HUES64 (cell line): Measurements from ENCODE around the gene MINDY4.
"Not testable (repeated sequence)": the region's sequence is repeated elsewhere in the genome, so short reads cannot be mapped to it uniquely, and the experiment has no call there.

Source experiments
- H3K27ac ChIP-seq: 2 replicates; pipeline ENCODE4 v1.7.0; 2013; ENCODE audit warnings: low read depth, low read length, inconsistent platforms
- H3K27me3 ChIP-seq: 2 replicates; pipeline ENCODE4 v1.6.1; 2013; ENCODE audit warnings: mild to moderate bottlenecking, low read length; ENCODE audit not compliant: insufficient read depth
- H3K36me3 ChIP-seq: 2 replicates; pipeline ENCODE4 v1.6.1; 2013; ENCODE audit warnings: mild to moderate bottlenecking, low read length; ENCODE audit not compliant: insufficient read depth
- H3K4me1 ChIP-seq: 2 replicates; pipeline ENCODE4 v1.6.1; 2013; ENCODE audit warnings: mild to moderate bottlenecking, low read length, moderate library complexity; ENCODE audit not compliant: insufficient read depth
- H3K4me3 ChIP-seq: 2 replicates; pipeline ENCODE4 v1.5.1; 2013; ENCODE audit warnings: mild to moderate bottlenecking, low read length, moderate library complexity
- H3K9ac ChIP-seq: 2 replicates; pipeline ENCODE4 v1.6.1; 2013; ENCODE audit warnings: mild to moderate bottlenecking, low read depth, low read length
- H3K9me3 ChIP-seq: 2 replicates; pipeline ENCODE4 v1.6.1; 2013; ENCODE audit warnings: low read depth, low read length; ENCODE audit not compliant: insufficient read depth
- WGBS: fragments of 150-250, 120-280 bp; methylation state at CpG from one replicate; pipeline ENCODE4 v1.1.7; 2013; ENCODE audit warnings: missing lambda C conversion rate; 5-methylcytosine and 5-hydroxymethylcytosine counted together

Gene MINDY4

DNA sequence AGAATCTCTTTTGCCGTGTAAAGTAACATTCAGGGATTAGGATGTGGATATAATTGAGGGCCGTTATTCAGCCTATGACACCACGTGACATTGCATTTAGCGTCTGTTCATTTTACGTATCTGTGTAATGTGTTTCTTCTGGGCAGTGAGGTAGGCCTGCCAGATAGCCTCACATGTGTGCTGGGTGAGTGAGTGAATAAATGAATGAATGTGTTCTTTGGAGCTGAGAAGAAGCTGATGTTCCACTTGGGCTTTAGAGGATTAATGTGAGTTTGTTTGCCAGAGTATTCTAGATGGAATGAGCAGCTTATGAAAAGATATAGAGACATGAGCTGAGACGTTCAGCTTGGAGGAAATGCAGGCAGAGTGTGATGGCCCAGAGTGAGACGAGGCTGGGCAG lies 55.0 kb downstream of the MINDY4 start:
- Histone ChIP-seq H3K4me3 (no peak overlapping the region), H3K9ac (no peak overlapping the region), H3K9me3 (no peaks in the 10 kb centered on the region), H3K27me3 (no peaks in the 10 kb centered on the region), H3K36me3 (no peaks in the 10 kb centered on the region), H3K27ac (no peak overlapping the region), H3K4me1 (peaks cover 2% of the 10 kb centered on the region; the same call in 1 of the 2 replicates)
- WGBS, result 93% methylated on average over 7 of the region's 7 CpGs

DNA sequence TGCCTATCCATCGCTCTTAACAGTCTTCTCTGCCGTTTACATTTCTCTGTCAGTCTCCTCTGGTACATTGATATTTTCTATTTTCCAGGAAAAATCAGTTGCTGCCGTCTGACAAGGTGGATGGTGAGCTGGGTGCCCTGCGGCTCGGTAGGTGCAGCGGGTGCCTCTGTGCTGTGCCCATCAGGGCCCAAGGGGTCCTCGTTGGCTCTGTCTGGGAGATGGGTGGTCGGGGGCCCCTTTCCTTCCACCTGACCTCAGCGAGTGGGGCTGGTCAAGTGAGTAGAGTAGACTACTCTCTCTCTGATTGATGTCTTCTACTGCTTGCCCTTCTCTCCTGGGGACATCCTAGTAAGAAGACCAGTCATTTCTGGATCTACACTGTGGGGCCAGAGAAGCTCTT lies 57.4 kb downstream of the MINDY4 start:
- Histone ChIP-seq H3K4me1 (peaks cover 2% of the 10 kb centered on the region; the same call in 1 of the 2 replicates), H3K27me3 (no peaks in the 10 kb centered on the region), H3K9me3 (peaks cover 12% of the 10 kb centered on the region), H3K36me3 (no peaks in the 10 kb centered on the region), H3K9ac (no peak overlapping the region), H3K4me3 (no peak overlapping the region), H3K27ac (no peak overlapping the region)
- WGBS, result 95% methylated on average over 9 of the region's 9 CpGs

DNA sequence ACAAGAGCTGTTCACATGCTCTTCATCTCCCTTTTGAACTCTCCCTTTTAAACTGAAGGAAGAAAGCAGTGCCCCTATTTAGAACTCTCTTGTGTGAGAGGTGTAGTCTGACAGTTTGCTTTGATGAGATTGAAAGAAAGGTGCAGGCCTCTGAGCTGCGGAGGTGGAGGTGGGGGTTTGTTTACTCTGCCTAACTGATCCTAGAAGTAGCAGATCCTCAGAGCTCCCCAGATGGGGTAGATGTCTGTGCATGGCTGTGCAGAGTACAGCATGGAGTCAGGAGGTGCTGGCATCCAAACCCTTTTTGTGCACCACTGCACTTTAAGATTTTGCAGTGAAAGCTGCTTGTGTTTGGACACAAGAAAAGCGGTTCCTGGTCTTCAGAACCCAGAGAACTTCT lies 58.3 kb downstream of the MINDY4 start:
- H3K36me3 ChIP-seq, result no peaks in the 10 kb centered on the region
- H3K9ac ChIP-seq, result no peak overlapping the region
- H3K27ac ChIP-seq, result no peak overlapping the region
- no peaks in the 10 kb centered on the region for H3K27me3 ChIP-seq
- H3K9me3 ChIP-seq, result peaks cover 20% of the 10 kb centered on the region
- H3K4me3 ChIP-seq, result no peak overlapping the region
- H3K4me1 ChIP-seq, result peaks cover 2% of the 10 kb centered on the region; the same call in 1 of the 2 replicates
- WGBS, result 76% methylated on average over 2 of the region's 2 CpGs

- Histone ChIP-seq H3K9me3 (peaks cover 25% of the 10 kb centered on the region), H3K4me3 (no peak overlapping the region), H3K36me3 (no peaks in the 10 kb centered on the region), H3K27ac (no peak overlapping the region), H3K27me3 (no peaks in the 10 kb centered on the region), H3K9ac (no peak overlapping the region), H3K4me1 (peaks cover 2% of the 10 kb centered on the region; the same call in 1 of the 2 replicates)
- 93% methylated on average over 1 of the region's 2 CpGs for WGBS
Measured at GRCh38 chr7:30831227-30831626, 60.0 kb downstream of the MINDY4 start.

GRCh38 chr7:30831936-30832335 lies 60.7 kb downstream of the MINDY4 start:
- H3K36me3 ChIP-seq, result no peaks in the 10 kb centered on the region
- WGBS, result 91% methylated on average over 5 of the region's 5 CpGs
- peaks cover 2% of the 10 kb centered on the region; the same call in 1 of the 2 replicates for H3K4me1 ChIP-seq
- H3K9ac ChIP-seq, result no peak overlapping the region
- no peak overlapping the region for H3K27ac ChIP-seq
- peaks cover 25% of the 10 kb centered on the region for H3K9me3 ChIP-seq
- no peaks in the 10 kb centered on the region for H3K27me3 ChIP-seq
- no peak overlapping the region for H3K4me3 ChIP-seq

- H3K27ac ChIP-seq, H3K27me3 ChIP-seq, H3K4me3 ChIP-seq, H3K4me1 ChIP-seq, H3K36me3 ChIP-seq, H3K9ac ChIP-seq: not testable (repeated sequence)
- 93% methylated on average over 6 of the region's 6 CpGs for WGBS
- H3K9me3 ChIP-seq, result peaks cover 25% of the 10 kb centered on the region
Measured at GRCh38 chr7:30834017-30834674, 62.9 kb downstream of the MINDY4 start.

DNA sequence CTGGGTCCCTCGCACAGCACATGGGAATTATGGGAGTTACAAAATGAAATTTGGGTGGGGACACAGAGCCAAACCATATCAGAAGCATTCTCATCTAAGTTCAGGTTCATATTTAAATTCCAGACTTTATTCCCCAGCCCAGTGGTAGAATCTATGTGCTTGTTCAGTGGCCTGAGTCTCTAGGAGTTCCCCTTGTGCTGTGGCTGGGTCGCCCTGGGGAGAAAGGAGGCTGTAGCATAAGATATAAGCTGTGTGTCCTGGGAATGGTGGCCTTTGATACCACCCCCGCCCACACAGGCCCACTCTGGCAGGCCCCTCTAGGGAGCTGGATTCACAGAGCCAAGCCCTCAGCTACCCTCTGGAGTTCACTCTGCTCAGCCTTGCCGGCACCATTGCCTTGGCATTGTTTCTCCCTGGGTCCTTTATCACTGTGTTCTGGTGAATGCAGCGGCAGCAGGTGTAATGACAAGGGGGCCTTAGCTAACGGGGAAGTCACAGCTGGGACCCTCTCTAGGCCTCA lies 64.2 kb downstream of the MINDY4 start:
- H3K4me3 ChIP-seq, result no peak overlapping the region
- no peaks in the 10 kb centered on the region for H3K4me1 ChIP-seq
- H3K36me3 ChIP-seq, result no peaks in the 10 kb centered on the region
- H3K27ac ChIP-seq, result no peak overlapping the region
- peaks cover 25% of the 10 kb centered on the region for H3K9me3 ChIP-seq
- 92% methylated on average over 6 of the region's 6 CpGs for WGBS
- H3K27me3 ChIP-seq, result no peaks in the 10 kb centered on the region
- H3K9ac ChIP-seq, result no peak overlapping the region

DNA sequence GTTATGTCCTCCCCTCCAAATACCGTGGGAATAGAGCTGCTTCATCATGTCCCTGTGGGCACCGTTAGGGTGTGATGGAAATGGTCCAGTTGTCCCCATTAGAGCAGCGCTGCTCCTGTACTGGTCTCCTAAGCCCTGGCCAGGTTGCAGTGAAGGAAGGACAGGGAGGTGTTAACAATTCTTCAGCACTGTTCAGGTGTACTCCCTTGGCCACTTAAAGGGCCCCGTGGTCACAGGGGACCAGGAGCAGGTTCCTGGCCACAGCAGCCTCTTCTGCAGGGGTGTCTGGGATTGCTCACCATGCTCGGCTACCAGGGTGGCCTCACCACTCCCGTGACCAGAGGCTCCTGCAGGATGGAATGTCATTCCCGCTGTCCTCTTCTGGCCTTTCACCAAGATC lies 65.8 kb downstream of the MINDY4 start:
- no peak overlapping the region for H3K27ac ChIP-seq
- no peaks in the 10 kb centered on the region for H3K4me1 ChIP-seq
- 91% methylated on average over 7 of the region's 7 CpGs for WGBS
- H3K9ac ChIP-seq, result no peak overlapping the region
- no peaks in the 10 kb centered on the region for H3K27me3 ChIP-seq
- no peak overlapping the region for H3K4me3 ChIP-seq
- H3K36me3 ChIP-seq, result no peaks in the 10 kb centered on the region; the same call in 1 of the 2 replicates
- H3K9me3 ChIP-seq, result peaks cover 25% of the 10 kb centered on the region

DNA sequence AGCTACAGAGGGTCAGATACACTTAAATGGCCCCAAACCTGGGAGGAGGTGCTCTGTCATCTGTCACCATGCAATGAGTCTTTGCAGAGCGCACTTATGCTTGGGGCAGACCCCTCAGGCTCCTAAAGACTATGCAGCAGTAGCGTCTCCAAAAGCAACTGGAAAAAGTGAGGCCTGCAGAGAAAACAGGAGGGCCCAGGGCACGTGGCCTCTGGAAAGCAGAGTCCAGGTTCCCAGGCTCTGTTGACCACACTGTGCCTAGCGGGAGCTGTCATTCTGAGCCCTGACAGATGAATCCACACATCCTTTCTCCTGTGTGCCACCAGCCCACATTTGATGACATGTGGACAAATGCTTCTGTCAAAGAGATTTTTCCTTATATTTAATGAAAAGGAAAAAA lies 66.4 kb downstream of the MINDY4 start:
- Histone ChIP-seq H3K4me1 (no peaks in the 10 kb centered on the region), H3K27me3 (no peaks in the 10 kb centered on the region), H3K36me3 (no peaks in the 10 kb centered on the region; the same call in 1 of the 2 replicates), H3K4me3 (no peak overlapping the region), H3K9me3 (peaks cover 22% of the 10 kb centered on the region), H3K27ac (no peak overlapping the region), H3K9ac (no peak overlapping the region)
- WGBS, result 94% methylated on average over 4 of the region's 4 CpGs

DNA sequence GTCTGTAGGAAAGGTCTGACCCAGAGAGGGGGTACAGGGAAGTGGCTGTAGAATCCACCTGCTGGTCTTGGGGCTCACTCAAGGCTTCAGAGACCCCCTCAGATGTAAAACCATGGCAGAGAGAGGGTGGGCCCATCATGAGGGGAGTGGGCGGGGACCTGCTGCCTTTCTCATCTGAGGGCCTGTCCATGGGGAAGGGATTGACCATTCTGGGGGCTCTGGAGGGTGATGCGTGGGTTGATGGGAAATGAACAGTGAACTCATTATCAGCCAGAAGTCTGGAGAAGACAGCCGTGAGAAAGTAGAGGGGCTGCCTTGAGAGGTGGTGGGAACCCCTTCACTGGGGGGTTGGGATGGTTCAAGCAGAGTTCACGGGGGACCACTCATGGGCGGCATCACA lies 66.8 kb downstream of the MINDY4 start:
- 96% methylated on average over 5 of the region's 5 CpGs for WGBS
- Histone ChIP-seq H3K27me3 (no peaks in the 10 kb centered on the region), H3K4me3 (no peak overlapping the region), H3K27ac (no peak overlapping the region), H3K4me1 (no peaks in the 10 kb centered on the region), H3K9me3 (peaks cover 19% of the 10 kb centered on the region), H3K9ac (no peak overlapping the region), H3K36me3 (no peaks in the 10 kb centered on the region; the same call in 1 of the 2 replicates)

- H3K4me3 ChIP-seq, result no peak overlapping the region
- no peaks in the 10 kb centered on the region for H3K27me3 ChIP-seq
- H3K36me3 ChIP-seq, result no peaks in the 10 kb centered on the region; the same call in 1 of the 2 replicates
- no peaks in the 10 kb centered on the region for H3K4me1 ChIP-seq
- no peak overlapping the region for H3K9ac ChIP-seq
- WGBS, result 94% methylated on average over 6 of the region's 6 CpGs
- H3K27ac ChIP-seq, result no peak overlapping the region
- H3K9me3 ChIP-seq, result no peaks in the 10 kb centered on the region
Measured at GRCh38 chr7:30840141-30841024, 69.2 kb downstream of the MINDY4 start.
